Measurements from ENCODE around the gene SOBP. TPM values are rescaled to one million over a fixed set of nuclear protein-coding genes. Genes with fewer than 3 reads are reported as not detected.
A peak's percentile ranks its signal among the peaks of the same experiment; 100 is the strongest.
"Not testable (repeated sequence)": the region's sequence is repeated elsewhere in the genome, so short reads cannot be mapped to it uniquely, and the experiment has no call there.

The SOBP gene
- total RNA-seq, 1 experiment from 2014 or later: 0.13 TPM

DNA sequence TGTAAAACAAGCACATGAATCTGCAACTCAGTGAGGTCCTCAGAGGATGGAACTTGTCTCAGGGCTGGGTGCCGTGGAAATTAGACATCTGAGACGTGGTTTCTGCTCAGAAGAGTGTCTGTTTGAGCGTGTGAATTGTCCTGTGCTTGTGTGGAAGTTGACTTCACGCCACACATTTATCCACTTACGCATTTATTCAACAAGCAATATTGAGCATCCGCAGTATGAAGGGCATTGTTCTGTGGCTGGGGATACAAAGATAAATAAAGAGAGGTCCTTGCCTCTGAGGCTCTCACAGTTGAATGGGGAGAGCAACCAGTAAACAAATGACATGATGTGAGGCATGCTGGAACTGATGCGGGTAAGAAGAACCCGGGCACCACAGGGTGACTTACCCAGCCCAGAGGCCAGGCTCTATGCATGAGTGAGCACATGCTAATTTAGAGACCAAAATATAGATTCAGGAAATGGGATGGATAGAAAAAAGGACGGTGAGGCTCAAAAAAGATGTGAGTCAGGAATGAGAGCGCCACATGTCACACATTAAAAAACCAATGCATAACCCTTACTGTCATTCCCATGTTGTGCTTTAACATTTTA lies 60.4 kb downstream of the SOBP start:
- DNase-seq (ENCODE audit: low spot score): no peak

DNA sequence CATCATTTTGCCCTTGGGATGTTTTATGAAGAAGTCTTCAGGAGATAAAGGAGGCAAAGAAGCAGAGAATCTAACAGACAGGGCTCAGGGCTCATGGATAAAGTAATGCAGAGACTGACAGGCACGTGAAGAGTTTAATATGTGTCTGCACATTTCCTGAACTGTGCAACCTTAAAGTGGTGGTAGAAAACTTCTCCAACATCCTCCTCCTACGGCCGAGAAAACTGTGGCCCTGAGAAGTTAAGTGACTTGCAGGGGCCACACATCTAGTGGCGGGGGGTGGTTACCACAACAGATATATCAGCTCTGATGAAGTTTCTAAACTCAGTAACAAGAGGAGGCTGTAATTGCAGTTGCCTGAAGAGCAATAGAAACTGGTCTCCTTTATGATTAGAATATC lies 61.0 kb downstream of the SOBP start:
- DNase-seq (ENCODE audit: low spot score): no peak

DNA sequence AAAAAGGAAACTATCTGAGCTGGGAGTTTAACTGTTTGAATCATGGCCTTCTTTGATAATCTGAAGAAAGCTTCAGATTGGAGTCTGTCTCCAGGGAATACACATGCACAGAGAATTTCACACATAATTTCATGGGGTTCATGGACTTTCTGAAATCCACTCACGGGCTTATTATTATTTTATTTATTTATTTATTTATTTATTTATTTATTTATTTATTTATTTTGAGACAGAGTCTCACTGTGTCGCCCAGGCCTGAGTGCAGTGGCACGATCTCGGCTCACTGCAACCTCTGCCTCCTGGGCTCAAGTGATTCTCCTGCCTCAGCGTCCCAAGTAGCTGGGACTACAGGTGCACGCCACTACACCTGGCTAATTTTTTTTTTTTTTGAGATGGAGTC lies 63.2 kb downstream of the SOBP start:
- not testable (repeated sequence) for DNase-seq (ENCODE audit: low spot score)

DNA sequence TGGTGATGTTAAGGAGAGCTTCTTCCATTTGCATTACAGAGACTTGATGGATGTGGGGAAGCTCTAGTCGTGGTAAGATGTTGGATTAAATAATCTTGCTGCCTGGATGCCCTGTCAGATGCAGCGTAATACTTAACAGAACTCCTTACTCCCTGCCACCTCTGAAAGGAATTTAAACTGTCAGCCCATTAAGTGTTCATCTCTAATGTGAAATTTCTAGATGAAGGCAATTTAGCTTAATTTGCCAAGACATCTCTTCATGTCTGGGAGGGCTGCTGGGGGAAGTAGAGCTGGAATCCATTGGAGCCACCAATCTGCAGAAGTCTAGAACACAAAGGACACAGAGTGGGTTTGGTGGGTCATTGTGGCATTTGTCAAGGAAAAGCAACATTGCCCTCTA lies 64.4 kb downstream of the SOBP start:
- no peak for DNase-seq (ENCODE audit: low spot score)

DNA sequence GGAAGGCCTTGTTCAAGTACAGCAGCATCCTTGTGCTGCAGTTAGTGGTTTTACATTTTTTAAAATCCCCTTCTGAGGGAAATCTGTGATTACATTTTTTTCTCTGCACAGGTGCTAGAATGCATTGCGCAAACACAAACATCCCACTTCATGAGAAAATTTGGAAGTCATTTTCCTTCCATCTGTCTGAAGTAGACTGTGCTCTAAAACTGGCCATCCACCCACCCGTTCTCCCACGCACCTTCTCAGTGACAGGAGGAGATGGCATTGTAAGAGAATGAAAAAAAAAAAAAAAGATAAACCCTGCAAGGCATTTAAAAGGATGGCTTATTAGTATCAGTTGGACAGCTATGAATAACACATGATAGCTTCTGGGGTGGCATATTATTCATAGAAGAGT lies 65.0 kb downstream of the SOBP start:
- DNase-seq (ENCODE audit: low spot score): no peak

DNA sequence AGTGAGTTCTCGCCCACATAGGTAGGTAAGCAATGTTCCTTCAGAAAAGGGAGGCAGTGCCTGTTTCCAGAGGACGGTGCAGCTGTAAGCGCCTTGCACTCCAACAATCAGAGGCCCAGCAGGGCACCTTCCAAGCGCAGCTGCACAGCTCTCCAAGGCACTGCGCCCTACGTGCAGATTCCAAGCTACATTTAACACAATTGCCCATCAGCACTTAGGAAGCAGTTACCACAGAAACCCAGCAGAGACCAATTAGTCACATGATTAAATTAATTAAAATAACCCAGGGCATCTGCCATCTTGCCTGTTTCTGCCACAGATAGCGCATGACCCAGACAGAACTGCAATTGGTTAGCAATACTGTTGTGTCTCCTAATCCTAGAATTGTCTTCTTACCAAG lies 65.5 kb downstream of the SOBP start:
- no peak for DNase-seq (ENCODE audit: low spot score)

DNA sequence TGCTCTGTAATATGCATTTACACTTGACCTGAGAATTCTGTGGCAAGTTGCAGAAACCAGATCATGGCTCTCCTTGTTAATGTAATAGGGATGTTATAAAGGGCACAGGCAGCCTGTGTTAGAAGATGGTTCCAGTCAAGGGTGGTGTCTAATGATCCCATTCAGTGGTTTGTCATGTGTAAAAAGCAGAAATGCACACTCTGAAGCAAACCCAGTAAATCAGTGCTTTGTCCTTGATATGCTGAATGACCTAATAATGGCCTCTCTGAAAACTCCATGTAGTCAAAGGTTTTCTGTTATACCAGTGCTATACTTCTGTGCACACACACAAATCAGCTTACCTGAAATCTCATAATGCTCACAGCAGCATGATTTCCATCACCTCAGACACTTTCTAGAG lies 66.2 kb downstream of the SOBP start:
- no peak for DNase-seq (ENCODE audit: low spot score)

DNA sequence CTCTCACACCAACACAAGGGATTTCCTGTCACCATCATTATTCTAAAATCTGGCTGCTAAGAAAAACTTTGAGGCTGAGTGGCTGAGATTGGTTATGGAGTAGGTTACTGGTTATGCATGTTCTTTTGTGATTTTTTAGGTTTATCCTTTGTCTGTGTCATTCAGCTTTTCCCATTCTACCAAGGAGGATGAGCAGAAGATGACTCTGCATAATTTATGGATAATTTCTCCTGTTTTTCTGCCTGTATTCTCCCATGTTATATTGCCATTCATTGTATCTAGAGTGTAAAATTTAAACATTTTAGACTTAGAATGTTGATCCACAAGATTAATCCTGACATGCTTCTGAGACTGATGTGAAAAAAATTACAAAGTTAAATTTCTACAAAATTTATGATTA lies 67.8 kb downstream of the SOBP start:
- DNase-seq (ENCODE audit: low spot score): no peak

DNA sequence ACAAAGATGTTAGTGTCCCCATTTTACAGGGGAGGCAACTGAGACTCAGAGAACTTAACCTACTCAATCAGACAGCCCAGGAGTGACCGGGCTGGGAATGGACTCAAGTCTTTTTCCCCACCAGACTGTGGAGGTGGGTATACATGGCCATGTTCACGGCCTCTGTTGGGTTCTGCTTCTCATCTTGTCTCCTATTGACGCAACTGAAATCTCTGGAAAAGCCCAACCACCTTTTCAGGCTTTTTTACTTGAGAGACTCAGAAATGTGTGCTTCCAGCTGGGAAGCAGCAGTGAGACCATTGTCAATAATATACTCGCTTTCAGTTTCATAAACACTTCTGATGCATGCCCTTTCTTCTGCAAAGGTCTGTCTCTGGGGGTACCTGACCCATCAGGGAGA lies 70.7 kb downstream of the SOBP start:
- DNase-seq (ENCODE audit: low spot score): no peak

DNA sequence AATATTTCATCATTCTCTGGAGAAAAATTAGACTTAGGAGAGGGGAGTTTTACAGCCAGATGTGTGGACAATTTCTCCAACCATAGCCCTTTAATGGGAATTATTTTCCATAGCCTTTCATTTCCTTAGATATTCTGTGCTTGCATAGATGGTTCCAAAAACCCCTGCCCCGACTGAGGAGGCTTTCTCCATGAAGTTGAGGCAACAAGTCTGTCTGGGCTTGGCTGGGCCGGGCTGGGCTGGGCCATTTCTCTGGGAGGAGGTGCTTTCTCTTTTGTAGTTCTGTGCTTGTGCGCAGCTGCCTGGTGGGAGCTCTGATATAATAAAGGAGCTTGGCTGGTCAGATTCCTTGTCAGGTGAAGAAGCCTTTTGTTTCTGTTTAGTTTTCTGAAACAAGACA lies 71.4 kb downstream of the SOBP start:
- no peak for DNase-seq (ENCODE audit: low spot score)

DNA sequence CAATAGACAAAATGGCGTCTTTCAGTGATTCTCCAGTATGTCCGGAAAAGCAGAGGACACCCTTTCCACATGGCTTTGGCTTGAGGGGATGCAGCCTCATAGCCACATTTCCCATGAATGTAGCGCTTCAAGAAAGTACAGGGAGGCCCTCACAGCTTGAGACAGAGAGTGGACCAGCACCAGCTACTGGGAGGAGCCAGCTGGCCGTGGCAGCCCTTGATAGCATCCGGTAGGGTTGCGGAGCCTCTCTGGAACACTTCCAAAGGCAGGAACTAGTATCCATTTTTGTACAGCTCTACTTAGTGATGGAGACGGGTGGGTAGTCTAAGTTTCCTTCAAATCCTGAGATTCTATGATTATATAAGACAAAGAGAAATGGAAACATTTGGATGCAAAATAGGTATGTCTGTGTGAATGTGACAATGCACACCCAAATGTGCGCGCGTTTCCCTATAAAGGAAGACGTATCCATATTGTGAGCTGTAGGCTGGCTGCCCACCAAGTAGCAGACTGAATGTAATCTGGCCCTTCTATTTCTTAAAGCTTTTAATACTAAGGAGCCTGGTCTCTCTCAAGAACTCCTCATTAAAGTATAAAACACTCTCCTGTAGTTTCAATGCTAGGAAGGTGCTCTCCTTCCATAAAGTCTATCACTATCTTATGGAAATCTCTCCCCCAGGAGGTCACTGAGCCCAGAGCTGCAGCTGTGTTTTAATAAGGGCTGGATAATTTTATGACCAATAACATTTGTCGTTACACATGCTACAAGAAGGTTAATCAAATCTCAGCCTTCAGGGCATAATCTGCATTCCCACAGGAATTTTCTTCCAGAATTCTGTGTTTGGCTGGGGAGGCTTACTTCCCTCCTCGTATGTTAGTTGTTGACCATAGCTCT lies 74.0 kb downstream of the SOBP start:
- no peak for DNase-seq (ENCODE audit: low spot score)

DNA sequence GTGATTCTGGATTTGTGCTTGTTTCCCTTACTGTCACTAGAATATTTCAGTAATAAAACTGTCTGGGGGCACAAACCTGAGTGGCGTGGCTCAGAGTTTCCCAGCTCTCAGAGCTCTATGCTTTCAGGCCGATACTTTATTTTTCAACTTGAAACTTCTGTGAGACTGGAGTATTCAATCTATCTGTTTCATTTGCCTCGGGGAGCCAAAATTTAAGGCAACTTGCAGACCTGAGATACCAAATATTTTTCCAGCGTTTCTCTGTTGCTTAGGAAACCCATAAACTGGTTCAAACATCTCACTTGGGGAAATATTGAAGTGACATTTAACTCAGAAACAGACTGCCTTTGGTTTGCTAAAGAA lies 74.7 kb downstream of the SOBP start:
- no peak for DNase-seq (ENCODE audit: low spot score)

DNA sequence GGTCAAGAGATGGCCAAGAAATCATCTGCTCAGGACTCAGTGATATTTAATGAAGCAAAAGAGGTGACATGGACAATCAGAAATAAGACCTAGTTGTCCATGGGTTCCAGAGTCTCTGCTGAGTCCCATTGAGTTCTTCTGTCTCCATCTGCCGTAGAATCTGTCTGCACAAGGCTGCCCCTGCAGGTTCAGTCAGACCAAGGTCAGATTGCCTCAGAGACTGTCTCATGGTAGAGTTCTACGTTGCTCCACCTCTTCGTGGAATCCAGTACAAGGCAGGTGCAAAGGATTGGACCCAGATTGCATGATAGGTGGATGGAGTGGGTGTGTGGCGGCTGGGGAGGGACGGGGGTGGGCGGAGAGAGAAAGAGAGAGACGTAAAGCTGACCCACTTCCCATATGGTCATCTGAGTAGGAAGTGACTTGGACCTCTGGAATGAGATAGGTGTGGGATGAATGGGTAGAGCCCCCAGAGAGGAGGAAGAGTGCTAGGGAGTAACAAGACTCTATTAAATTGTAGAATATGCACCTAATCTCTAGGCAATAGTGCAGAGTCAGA lies 75.3 kb downstream of the SOBP start:
- DNase-seq (ENCODE audit: low spot score): peak; percentile 34

DNA sequence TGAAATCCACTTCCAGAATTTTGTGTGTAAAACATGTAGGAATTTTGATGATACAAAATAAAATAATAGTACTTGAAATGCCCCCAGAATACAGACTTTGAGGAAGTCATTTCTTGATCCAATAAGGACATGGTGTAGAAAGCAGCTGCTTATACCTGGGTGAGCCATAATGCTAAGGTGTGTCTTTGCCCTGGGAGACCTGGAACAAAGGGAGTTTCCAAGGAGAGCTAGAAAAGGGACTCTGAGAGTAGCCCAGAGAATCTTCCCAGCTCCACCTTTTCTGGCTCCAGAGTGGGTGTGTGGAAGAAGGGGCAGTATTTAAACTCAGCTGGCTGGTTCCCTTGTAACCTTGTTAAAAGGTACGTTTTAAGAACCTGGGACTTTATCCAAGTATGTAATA lies 77.7 kb downstream of the SOBP start:
- DNase-seq (ENCODE audit: low spot score): no peak

DNA sequence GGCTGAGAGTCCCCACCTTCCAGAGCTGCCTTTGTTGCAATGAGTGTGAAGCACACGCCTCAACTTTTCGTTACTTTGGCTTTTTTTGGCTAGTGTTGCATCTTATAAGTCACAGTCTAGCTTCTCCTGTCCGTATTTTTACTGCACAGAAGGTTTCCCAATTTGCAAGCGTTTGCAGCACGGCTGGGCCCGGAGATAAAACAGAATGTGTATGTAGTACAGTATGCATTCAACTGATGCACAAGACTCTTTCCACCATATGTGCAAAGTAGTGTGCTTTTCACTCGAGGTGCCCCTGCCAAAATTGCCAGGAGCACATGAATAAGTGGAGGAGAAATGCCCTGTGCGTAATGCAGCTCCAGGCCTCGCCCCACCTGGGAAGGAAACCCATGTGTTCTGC lies 79.6 kb downstream of the SOBP start:
- DNase-seq (ENCODE audit: low spot score): no peak

DNA sequence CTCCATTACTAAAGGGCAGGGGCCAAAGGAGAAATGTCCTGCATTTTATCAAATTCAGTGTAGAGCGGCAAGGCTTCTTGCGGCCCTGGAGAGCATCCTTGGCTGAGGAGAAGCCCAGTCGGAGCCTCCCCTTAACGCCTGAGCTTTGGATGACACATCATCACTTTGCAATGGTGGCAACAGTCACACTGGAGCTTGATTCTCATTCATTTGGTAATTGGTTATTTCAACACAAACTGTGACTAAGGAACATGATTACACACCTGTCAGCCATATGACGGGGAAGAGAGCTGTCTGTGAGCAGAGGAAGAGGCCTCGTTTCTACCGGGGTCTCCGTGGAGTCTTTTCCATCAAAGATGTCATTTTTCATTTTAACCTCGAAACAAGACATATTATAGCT lies 81.4 kb downstream of the SOBP start:
- DNase-seq (ENCODE audit: low spot score): no peak

DNA sequence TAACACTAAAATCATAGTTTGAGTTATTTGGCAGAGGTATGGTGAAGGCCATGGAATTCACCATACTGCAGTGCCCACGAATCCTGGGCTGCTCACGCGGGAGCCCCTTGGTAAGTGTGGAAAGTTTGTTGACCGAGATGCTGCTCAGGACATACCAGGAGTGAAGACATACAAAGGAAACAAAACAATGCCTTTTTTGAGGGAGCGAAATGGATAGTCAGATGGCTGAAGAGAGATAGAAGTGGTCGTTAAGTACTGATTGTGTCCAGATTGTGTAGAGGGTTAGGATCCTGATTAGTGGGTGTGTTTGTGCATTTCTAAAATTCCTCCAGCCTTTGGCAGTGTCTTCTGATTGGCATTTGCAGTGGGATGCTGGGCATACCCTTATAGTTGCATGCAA lies 83.0 kb downstream of the SOBP start:
- DNase-seq (ENCODE audit: low spot score): no peak

DNA sequence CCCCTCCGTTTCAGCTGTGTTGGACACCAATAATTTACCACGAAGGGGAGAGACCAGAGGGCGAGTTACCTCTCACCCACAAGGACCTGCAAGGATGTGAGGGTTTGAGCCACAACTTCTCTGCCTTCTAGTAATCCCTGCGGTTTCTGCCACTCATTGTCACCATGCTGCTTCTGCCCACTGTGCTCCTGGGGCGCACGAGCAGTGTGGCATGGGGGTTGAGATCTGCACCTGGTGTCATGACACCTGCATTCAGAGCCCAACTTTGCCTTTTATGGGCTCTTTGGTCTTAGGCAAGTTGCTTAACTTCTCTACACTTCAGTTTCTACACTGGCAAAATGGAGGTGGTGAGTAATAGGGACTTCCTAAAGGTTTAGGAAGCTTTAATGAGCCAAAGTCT lies 84.9 kb downstream of the SOBP start:
- DNase-seq (ENCODE audit: low spot score): no peak

DNA sequence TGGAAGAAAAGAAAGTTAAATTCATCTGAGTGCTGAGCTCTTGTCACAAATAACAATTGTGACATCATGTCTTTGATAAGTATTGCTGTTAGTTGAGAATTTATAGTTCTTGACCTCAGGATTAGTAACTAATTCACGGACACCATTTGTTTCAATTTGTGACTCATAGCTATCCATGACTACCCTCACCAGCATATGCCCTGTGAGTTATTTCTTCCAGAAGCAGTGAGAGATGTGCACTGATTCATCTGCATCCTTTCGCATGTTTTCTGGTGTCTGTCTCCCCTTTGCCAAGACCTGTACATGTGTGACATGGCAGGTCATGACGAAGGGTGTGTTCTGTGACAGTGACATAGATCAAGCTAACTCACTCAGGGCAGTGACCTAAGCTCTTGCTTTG lies 86.9 kb downstream of the SOBP start:
- no peak for DNase-seq (ENCODE audit: low spot score)

DNA sequence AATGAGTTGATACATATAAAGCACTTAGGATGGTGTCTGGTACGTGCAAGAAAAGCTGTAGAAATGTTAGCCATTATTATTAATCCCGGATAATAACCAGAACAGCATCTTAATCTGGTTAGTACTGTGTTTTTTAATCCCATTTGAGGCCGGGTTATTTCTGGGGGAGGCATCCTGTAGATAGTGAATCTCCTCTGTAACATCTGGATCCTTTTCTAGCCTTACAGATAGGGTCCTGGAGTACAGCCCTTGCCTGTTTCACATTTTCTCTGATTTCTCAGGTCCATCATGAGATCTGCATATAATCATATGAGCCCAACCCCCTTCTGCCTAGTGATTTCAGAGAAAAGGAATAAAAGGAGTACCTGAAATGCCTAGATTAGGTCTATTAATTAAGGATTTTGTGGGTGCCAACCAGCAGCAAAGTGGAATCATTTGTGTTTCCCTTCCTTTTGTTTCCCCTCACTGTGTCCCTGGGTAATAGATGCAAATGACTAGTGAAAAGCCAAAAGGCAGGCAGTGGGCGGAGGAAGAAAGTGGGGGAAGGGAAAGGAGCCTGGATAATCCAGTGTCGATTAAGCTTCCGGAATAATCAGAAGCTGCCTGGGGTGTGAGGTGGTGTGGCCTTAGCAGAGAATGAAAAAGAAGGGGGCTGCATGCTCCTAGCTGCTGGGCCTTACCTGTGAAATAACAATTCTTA lies 88.9 kb downstream of the SOBP start:
- DNase-seq (ENCODE audit: low spot score): no peak

DNA sequence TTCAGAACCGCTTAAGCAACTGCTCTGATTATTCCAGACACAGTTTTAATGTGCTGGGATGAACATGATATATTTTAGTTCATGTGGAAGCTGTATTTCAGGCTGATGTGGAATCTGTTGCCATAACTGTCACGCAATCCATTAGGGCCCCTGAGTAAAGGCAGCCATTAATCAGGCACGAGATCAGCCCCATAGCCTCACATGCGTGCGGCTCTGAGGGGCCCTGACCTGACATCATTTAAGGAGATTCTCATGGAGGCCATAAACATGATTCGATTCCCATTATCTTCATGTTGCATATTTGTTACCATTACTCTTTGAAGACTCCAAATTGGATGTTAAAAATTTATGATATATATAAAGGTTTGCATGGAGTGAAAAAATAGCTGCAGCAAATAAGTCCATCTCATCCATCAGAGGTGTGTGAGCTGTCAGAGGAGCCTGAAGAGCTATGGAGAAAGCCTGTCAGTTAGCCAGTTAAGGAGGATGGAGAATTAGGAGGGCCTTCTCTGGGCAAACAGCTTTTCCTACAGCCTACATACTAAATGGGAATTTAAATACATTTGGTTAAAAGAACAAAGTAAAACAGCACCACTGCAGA lies 89.6 kb downstream of the SOBP start:
- DNase-seq (ENCODE audit: low spot score): no peak

DNA sequence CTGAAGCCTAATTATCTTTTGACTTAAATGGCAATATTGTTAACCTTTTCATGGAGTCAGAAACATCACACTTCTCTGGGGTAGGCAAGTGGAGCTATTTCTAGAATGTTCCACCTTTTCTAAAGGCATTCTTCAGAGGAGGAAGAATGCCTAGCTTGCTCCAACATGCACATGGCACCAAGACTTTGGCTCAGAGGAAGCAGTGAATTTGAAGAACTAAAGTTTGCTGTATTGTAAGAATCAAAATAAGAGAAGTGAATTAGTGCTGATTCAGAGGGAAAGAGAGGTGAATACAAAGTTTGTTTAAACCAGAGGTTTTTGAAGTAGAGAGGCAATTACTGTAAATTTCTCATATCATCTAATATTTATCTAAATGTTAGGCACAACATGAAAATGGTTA lies 92.2 kb downstream of the SOBP start:
- no peak for DNase-seq (ENCODE audit: low spot score)
